ENCODE results near the gene NAA80. TPM values are rescaled to one million over a fixed set of nuclear protein-coding genes. Genes with fewer than 3 reads are reported as not detected.
A peak's percentile ranks its signal among the peaks of the same experiment; 100 is the strongest.

The NAA80 gene
- total and polyA plus RNA-seq, 8 donors = 3.1 to 107 (median 17.0) TPM

DNA sequence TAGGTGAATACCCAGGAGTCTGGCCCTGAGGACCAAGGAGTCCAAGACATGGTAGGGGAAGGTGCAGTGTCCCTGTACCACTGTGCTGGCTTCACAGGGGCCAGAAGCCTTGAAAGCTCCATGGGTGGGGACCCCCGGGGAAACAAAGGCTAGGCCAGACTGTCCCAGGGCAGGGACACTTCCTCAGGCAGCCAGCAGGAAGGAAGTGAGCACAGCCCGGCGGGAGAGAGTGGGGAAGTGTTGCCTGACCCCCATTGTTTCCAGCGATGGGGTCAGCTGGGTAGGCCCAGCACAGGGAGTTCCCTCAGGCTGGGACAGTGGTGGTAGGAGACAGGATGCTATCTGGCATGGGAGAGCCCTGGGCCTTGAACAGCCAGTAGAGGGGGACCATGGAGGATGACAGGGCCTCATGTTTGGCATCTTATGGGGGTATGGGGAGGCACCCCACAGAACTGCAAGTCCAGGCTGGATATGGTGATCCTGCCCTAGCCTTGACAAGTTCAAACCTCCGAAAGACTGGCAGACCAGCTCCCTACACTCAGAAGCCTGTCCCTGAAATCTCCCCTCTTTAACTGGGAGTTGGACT, 24.5 kb upstream of the NAA80 start:
- Histone ChIP-seq H3K36me3 (peaks cover 11 to 33% (median 28%) of the 10 kb centered on the region in 4 donors), H3K27ac (peak overlapping the region; percentile 91 to 96 (median 95)), H3K4me1 (peaks cover 49 to 88% (median 74%) of the 10 kb centered on the region in 4 donors), H3K4me3 (no peak overlapping the region), H3K27me3 (no peaks in the 10 kb centered on the region), H3K9me3 (no peaks in the 10 kb centered on the region)
- 54 to 67% (median 63%) methylated on average over 3 to 5 of the region's 5 CpGs for WGBS, 5 donors
- peak in 1 of 2 donors; percentile 68 for DNase-seq
- intact Hi-C loops (cut with DNase I; ENCODE audit: low total_unique reads) = no loop called here
- TF ChIP-seq POLR2A (IDR thresholded peaks at IDR 0.05) (no peak), EP300 (IDR thresholded peaks at IDR 0.05) (no peak), POLR2AphosphoS5 (IDR thresholded peaks at IDR 0.05) (peak in 2 of 3 donors; percentile 49 to 54)
- TF ChIP-seq, protein P1, sequence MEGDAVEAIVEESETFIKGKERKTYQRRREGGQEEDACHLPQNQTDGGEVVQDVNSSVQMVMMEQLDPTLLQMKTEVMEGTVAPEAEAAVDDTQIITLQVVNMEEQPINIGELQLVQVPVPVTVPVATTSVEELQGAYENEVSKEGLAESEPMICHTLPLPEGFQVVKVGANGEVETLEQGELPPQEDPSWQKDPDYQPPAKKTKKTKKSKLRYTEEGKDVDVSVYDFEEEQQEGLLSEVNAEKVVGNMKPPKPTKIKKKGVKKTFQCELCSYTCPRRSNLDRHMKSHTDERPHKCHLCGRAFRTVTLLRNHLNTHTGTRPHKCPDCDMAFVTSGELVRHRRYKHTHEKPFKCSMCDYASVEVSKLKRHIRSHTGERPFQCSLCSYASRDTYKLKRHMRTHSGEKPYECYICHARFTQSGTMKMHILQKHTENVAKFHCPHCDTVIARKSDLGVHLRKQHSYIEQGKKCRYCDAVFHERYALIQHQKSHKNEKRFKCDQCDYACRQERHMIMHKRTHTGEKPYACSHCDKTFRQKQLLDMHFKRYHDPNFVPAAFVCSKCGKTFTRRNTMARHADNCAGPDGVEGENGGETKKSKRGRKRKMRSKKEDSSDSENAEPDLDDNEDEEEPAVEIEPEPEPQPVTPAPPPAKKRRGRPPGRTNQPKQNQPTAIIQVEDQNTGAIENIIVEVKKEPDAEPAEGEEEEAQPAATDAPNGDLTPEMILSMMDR (IDR thresholded peaks at IDR 0.05) = peak in 1 of 7 experiments; percentile 11

DNA sequence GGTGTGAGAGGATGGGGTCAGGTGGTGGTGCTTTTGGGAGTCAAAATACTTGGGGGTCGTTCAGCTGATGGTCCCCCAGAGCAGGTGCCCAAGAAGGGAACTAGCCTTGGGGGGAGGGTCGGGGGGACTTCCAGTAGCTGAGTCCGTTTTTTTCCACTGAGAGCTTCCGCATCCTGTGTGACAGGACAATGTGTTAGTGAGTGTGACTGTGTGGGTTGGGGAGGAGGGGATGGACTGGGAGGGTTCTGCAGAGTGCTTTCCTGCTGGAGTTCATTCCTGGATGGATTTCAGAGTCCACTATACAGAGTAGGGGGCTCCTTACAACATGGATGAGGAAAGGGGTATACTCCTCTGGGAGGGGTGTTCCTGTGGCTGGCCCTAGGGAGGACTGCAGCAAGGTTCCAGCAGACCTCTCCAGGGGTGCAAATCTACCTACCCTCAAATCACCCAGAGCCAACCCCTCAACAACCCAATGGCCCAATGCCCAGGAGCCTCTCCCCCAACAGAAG, 23.9 kb upstream of the NAA80 start:
- Histone ChIP-seq H3K27ac (peak overlapping the region; percentile 91 to 96 (median 95)), H3K9me3 (no peaks in the 10 kb centered on the region), H3K36me3 (peaks cover 14 to 38% (median 32%) of the 10 kb centered on the region in 4 donors), H3K4me1 (peaks cover 55 to 88% (median 75%) of the 10 kb centered on the region in 4 donors), H3K4me3 (no peak overlapping the region), H3K27me3 (no peaks in the 10 kb centered on the region)
- intact Hi-C loops (cut with DNase I; ENCODE audit: low total_unique reads) = no loop called here
- DNase-seq = peak in 1 of 2 donors; percentile 75
- WGBS, 5 donors = 28 to 49% (median 35%) methylated on average over 4 of the region's 4 CpGs
- TF ChIP-seq EP300 (IDR thresholded peaks at IDR 0.05) = no peak
- no peak for TF ChIP-seq POLR2AphosphoS5 (IDR thresholded peaks at IDR 0.05)
- no peak for TF ChIP-seq POLR2A (IDR thresholded peaks at IDR 0.05)
- TF ChIP-seq, protein P1 (IDR thresholded peaks at IDR 0.05) = no peak

DNA sequence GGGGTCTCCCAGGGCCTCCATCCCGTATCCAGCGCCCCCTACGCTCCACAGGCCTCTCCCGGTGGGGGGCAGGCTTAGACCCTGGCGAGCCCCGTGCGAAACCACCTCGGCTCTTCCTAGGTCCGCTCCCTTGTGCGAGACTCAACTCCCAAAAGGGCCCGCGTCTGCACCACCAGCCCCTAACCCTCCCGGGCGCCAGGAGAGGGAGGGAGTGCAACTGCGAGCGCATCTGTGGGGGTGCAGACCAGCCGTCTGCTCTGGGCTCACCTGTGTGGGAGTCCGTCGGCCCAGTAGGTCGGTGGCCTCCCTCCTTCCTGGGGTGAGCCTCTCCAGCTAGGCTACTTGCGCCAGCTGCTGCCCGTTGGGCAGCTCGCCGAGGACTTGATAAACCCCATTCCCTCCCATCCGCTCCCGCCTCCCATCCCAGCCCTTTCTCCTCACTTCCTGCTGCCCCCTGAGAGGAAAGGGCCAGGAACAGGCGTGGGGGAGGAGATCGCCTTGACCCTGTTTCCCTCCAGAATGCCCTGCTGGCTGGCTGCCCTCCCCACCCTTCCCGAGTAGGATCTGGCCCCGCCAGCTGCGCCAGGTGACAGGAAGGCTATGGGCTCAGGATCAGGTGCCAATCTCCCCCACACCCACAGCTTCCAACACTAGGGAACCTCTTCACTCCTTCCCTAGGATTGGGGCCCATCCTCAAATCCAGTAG, 23.3 kb upstream of the NAA80 start, which contains the start of gene HYAL2:
Gene HYAL2, minus strand, starts transcription at position 360 of the 706 bp plus-strand sequence. CDS start 2,256 bp downstream, outside the sequence.
- WGBS, 5 donors = 17 to 38% (median 30%) methylated on average over 20 to 31 of the region's 31 CpGs
- DNase-seq = peak; percentile 67 to 69
- TF ChIP-seq EP300 (IDR thresholded peaks at IDR 0.05) = no peak
- TF ChIP-seq, protein P1 (IDR thresholded peaks at IDR 0.05) = no peak
- no peak for TF ChIP-seq POLR2A (IDR thresholded peaks at IDR 0.05)
- TF ChIP-seq POLR2AphosphoS5 (IDR thresholded peaks at IDR 0.05) = peak in 2 of 3 donors; percentile 11 to 60
- Histone ChIP-seq H3K27me3 (no peaks in the 10 kb centered on the region), H3K4me1 (peaks cover 60 to 92% (median 78%) of the 10 kb centered on the region in 4 donors), H3K4me3 (peak within 1 kb of the TSS; percentile 82 to 92 (median 86)), H3K36me3 (peaks cover 16 to 43% (median 38%) of the 10 kb centered on the region in 4 donors), H3K27ac (peak within 1 kb of the TSS; percentile 91 to 96 (median 95)), H3K9me3 (no peaks in the 10 kb centered on the region)
- intact Hi-C loops (cut with DNase I; ENCODE audit: low total_unique reads) = no loop called here

DNA sequence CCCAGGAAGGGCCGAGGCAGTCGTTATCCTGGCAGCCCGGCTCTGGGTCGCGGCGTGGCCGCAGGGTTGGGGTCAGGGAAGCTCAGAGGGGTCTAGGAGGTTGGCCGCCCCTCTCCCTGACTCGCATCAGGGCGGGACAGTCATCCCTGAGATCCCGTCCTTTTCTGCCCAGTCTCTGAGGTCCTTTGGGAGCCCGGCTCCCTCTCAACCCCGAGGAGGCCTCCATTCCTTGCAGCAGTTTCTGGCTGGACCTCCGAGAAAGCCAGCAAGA, 22.8 kb upstream of the NAA80 start:
- WGBS, 5 donors = 13 to 28% (median 15%) methylated on average over 6 to 14 of the region's 14 CpGs
- peaks cover 20 to 43% (median 40%) of the 10 kb centered on the region in 4 donors for H3K36me3 ChIP-seq
- TF ChIP-seq POLR2A (IDR thresholded peaks at IDR 0.05) (no peak), POLR2AphosphoS5 (IDR thresholded peaks at IDR 0.05) (peak in 1 of 3 donors; percentile 25)
- peak overlapping the region; percentile 91 to 96 (median 95) for H3K27ac ChIP-seq
- peaks cover 60 to 92% (median 78%) of the 10 kb centered on the region in 4 donors for H3K4me1 ChIP-seq
- H3K27me3 ChIP-seq = no peaks in the 10 kb centered on the region
- no peak for DNase-seq
- no peaks in the 10 kb centered on the region for H3K9me3 ChIP-seq
- intact Hi-C loops (cut with DNase I; ENCODE audit: low total_unique reads) = no loop called here
- peak overlapping the region; percentile 82 to 92 (median 86) for H3K4me3 ChIP-seq
